Measurements from ENCODE around the gene PLET1.
"Not testable (repeated sequence)": the region's sequence is repeated elsewhere in the genome, so short reads cannot be mapped to it uniquely, and the experiment has no call there.

The PLET1 gene

DNA sequence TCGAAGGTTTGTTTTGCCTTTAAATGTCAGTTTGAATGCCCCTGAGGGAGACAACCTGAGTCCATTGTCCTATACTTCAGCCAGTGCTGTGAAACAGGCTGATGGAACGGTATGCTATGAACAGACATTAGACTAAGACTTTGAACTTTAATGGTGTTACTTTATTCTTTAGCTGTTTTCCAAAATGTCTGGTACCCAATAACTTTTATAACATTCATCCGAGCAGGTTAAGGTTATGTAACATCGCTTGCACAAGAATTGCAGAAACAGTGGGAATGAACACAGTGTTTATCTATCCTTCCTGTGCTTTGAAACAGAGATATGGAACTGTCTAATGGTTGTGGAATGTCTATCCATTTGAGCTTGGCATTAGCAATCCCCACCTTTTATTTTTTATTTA, 46.9 kb downstream of the PLET1 start:
- H3K27me3 Mint-ChIP-seq: peaks cover 15% of the 10 kb centered on the region
- peaks cover 6% of the 10 kb centered on the region for H3K4me1 Mint-ChIP-seq
- H3K9me3 Mint-ChIP-seq: no peaks in the 10 kb centered on the region
- no peak for ATAC-seq (replicated peaks; ENCODE audit: extremely low read depth, poor library complexity, severe bottlenecking)
- no peak for DNase-seq (ENCODE audit: low spot score in 2 of 2)
- no peak overlapping the region for H3K4me3 Mint-ChIP-seq
- peaks cover 1% of the 10 kb centered on the region for H3K36me3 Mint-ChIP-seq (ENCODE audit: insufficient read depth)
- no peak overlapping the region for H3K27ac Mint-ChIP-seq (ENCODE audit: low read depth)

- H3K27ac Mint-ChIP-seq (ENCODE audit: low read depth): no peak overlapping the region
- H3K4me3 Mint-ChIP-seq: no peak overlapping the region
- peaks cover 17% of the 10 kb centered on the region for H3K27me3 Mint-ChIP-seq
- no peaks in the 10 kb centered on the region for H3K9me3 Mint-ChIP-seq
- no peaks in the 10 kb centered on the region for H3K36me3 Mint-ChIP-seq (ENCODE audit: insufficient read depth)
- no peak for ATAC-seq (replicated peaks; ENCODE audit: extremely low read depth, poor library complexity, severe bottlenecking)
- DNase-seq (ENCODE audit: low spot score in 2 of 2): no peak
- H3K4me1 Mint-ChIP-seq: peaks cover 6% of the 10 kb centered on the region
These were observed 48.0 kb downstream of the PLET1 start for GRCh38 chr11:112212710-112213109.

- Mint-ChIP-seq H3K36me3 (ENCODE audit: insufficient read depth) (no peaks in the 10 kb centered on the region), H3K27me3 (peaks cover 17% of the 10 kb centered on the region), H3K27ac (ENCODE audit: low read depth) (no peak overlapping the region), H3K4me1 (peaks cover 6% of the 10 kb centered on the region), H3K4me3 (no peak overlapping the region), H3K9me3 (no peaks in the 10 kb centered on the region)
- DNase-seq (ENCODE audit: low spot score in 2 of 2) (no peak), ATAC-seq (replicated peaks; ENCODE audit: extremely low read depth, poor library complexity, severe bottlenecking) (no peak)
These were observed 48.4 kb downstream of the PLET1 start for GRCh38 chr11:112212290-112212689.

DNA sequence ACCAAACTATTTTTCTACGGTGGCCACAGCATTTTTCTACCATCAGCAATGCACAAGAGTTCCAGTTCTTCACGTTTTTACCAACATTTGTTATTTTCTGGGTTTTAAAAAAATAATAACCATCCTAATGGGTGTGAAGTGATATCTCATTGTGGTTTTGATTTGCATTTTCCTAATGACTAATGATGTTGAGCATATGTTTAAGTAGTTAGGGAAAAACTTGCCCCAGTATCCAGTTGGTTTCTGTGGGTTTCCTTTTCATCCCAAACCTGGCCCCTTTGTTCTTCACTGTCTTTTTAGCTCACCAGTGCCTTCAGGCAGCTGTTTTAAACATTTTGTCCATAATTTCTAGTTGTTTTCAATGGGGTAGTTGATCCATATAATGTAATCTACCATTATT, 49.1 kb downstream of the PLET1 start:
- Mint-ChIP-seq H3K4me3 (no peak overlapping the region), H3K36me3 (ENCODE audit: insufficient read depth) (no peaks in the 10 kb centered on the region), H3K27me3 (peaks cover 17% of the 10 kb centered on the region), H3K4me1 (peaks cover 6% of the 10 kb centered on the region), H3K27ac (ENCODE audit: low read depth) (no peak overlapping the region), H3K9me3 (no peaks in the 10 kb centered on the region)
- DNase-seq (ENCODE audit: low spot score in 2 of 2): no peak
- ATAC-seq (replicated peaks; ENCODE audit: extremely low read depth, poor library complexity, severe bottlenecking): no peak

DNA sequence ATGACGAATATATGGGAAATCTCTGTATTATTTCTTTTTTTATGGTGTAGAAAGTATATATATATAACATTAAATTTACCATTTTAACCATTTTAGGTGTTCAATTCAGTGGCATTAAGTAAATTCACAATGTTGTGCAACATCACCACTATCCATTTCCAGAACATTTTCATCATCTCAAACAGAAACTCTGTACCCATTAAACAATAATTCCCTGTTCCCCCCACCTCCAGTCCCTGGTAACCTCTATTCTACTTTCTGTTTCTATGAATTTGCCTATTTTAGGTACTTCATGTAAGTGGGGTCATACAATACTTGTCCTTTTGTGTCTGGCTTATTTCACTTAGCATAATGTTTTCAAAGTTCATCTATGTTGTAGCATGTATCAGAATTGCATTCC, 49.8 kb downstream of the PLET1 start:
- Mint-ChIP-seq H3K36me3 (ENCODE audit: insufficient read depth) (no peaks in the 10 kb centered on the region), H3K9me3 (no peaks in the 10 kb centered on the region), H3K4me1 (peaks cover 6% of the 10 kb centered on the region), H3K4me3 (no peak overlapping the region), H3K27ac (ENCODE audit: low read depth) (no peak overlapping the region), H3K27me3 (peaks cover 17% of the 10 kb centered on the region)
- DNase-seq (ENCODE audit: low spot score in 2 of 2): no peak
- ATAC-seq (replicated peaks; ENCODE audit: extremely low read depth, poor library complexity, severe bottlenecking): no peak

- no peak for DNase-seq (ENCODE audit: low spot score in 2 of 2)
- H3K4me3 Mint-ChIP-seq: no peak overlapping the region
- H3K4me1 Mint-ChIP-seq: no peaks in the 10 kb centered on the region
- peaks cover 17% of the 10 kb centered on the region for H3K27me3 Mint-ChIP-seq
- H3K36me3 Mint-ChIP-seq (ENCODE audit: insufficient read depth): no peaks in the 10 kb centered on the region
- ATAC-seq (replicated peaks; ENCODE audit: extremely low read depth, poor library complexity, severe bottlenecking): no peak
- H3K9me3 Mint-ChIP-seq: no peaks in the 10 kb centered on the region
- no peak overlapping the region for H3K27ac Mint-ChIP-seq (ENCODE audit: low read depth)
These were observed 54.6 kb downstream of the PLET1 start for GRCh38 chr11:112206071-112206470.

- Mint-ChIP-seq H3K27ac (ENCODE audit: low read depth) (no peak overlapping the region), H3K27me3 (no peaks in the 10 kb centered on the region), H3K4me1 (no peaks in the 10 kb centered on the region), H3K4me3 (no peak overlapping the region), H3K9me3 (no peaks in the 10 kb centered on the region), H3K36me3 (ENCODE audit: insufficient read depth) (no peaks in the 10 kb centered on the region)
- no peak for ATAC-seq (replicated peaks; ENCODE audit: extremely low read depth, poor library complexity, severe bottlenecking)
- no peak for DNase-seq (ENCODE audit: low spot score in 2 of 2)
These were observed 60.4 kb downstream of the PLET1 start for GRCh38 chr11:112200252-112200651.

DNA sequence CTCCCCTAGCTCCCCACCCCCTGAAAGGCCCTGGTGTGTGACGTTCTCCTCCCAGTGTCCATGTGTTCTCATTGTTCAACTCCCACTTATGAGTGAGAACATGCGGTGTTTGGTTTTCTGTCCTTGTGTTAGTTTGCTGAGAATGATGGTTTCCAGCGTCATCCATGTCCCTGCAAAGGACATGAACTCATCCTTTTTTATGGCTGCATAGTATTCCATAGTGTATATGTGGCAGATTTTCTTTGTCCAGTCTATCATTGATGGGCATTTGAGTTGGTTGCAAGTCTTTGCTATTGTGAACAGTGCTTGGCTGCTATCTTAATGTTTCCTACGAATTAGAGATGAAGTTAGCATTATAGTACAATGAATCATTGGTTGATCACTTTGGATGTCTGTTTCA, 61.6 kb downstream of the PLET1 start:
- H3K36me3 Mint-ChIP-seq (ENCODE audit: insufficient read depth); H3K9me3 Mint-ChIP-seq; H3K4me3 Mint-ChIP-seq; H3K4me1 Mint-ChIP-seq; ATAC-seq (replicated peaks; ENCODE audit: extremely low read depth, poor library complexity, severe bottlenecking); H3K27me3 Mint-ChIP-seq; H3K27ac Mint-ChIP-seq (ENCODE audit: low read depth); DNase-seq (ENCODE audit: low spot score in 2 of 2): not testable (repeated sequence)
